ENCODE results near the gene RAB3GAP1.
"Not testable (repeated sequence)": the region's sequence is repeated elsewhere in the genome, so short reads cannot be mapped to it uniquely, and the experiment has no call there.

Gene RAB3GAP1

DNA sequence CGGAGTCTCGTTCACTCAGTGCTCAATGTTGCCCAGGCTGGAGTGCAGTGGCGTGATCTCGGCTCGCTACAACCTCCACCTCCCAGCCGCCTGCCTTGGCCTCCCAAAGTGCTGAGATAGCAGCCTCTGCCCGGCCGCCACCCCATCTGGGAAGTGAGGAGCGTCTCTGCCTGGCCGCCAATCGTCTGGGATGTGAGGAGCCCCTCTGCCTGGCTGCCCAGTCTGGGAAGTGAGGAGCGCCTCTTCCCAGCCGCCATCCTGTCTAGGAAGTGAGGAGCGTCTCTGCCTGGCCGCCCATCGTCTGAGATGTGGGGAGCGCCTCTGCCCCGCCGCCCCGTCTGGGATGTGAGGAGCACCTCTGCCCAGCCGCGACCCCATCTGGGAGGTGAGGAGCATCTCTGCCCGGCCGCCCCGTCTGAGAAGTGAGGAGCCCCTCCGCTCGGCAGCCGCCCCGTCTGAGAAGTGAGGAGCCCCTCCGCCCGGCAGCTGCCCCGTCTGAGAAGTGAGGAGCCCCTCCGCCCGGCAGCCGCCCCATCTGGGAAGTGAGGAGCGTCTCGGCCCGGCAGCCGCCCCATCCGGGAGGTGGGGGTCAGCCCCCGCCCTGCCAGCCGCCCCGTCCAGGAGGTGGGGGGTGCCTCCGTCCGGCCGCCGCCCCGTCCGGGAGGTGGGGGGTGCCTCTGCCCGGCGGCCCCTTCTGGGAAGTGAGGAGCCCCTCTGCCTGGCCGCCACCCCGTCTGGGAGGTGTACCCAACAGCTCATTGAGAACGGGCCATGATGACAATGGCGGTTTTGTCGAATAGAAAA, 53.6 kb downstream of the RAB3GAP1 start:
- not testable (repeated sequence) for DNase-seq (ENCODE audit: low spot score)

DNA sequence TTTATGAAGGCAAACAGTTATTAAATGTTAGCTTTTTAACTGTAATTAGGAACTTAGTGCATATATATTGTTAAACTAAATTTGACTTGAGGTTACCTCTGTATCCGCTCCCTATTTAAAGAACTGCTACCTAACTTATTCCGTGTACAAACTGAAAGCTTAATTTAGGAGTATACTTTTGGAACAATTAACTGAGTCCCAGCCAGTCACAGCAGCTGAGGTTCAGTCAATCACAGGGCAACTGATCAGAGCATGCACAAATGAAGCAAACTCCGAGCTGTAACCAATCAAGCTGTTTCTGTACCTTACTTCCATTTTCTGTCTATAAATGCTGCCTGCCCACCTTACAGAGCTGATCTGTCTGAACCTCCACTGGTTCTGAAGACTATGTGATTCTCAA, 61.2 kb downstream of the RAB3GAP1 start:
- no peak for DNase-seq (ENCODE audit: low spot score)

- DNase-seq (ENCODE audit: low spot score): no peak
Observed at GRCh38 chr2:135119582-135119981, 67.5 kb downstream of the RAB3GAP1 start.

- DNase-seq (ENCODE audit: low spot score): no peak
Observed at GRCh38 chr2:135121016-135121657, 69.0 kb downstream of the RAB3GAP1 start.

DNA sequence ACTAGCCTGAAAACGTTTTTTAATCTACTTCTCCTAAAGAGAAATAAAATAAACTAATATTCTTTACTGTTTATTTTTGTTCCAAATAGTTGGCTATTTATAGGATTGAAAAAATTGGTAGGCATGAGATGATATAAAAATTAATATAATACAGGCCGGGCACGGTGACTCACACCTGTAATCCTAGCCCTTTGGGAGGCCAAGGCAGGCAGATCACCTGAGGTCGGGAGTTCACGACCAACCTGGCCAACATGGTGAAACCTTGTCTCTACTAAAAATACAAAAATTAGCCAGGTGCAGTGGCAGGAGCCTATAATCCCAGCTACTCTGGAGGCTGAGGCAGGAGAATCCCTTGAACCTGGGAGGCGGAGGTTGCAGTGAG, 69.6 kb downstream of the RAB3GAP1 start:
- DNase-seq (ENCODE audit: low spot score): not testable (repeated sequence)

DNA sequence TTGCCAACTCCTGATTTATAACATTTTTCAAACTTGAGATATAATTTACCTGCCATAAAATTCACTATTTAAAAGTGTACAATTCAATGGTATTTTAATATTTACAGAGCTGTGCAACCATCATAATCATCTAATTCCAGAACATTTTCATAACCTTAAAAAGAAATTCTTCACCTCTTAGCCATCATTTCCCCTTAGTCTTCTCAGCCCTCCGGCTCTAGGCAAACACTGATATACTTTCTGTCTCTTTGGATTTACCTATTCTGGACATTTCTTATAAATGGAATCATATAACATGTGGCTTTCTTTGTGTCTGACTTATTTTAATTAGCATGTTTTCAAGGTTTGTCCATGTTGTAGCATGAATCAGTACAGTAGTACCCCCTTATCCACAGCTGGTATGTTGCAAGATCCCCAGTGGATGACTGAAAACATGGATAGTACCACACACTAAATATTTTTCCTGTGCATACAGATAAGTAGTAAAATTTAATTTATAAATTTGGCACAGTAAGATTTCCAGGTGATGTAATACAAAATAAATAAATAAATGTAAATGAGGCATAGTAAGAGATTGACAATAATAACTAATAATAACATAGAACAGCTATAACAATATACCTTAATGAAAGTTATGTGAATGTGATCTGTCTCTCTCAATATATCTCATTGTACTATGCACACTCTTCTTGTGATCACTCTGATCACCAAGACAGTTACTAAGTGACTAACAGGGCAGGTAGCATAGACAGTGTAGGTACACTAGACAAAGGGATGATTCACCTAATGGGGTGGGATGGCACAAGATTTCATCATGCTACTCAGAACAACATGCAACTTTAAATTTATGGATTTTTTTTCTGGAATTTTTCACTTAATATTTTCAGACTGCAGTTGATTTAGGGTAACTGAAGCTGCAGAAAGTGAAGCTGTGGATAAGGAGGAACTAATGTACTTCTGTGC, 73.1 kb downstream of the RAB3GAP1 start:
- DNase-seq (ENCODE audit: low spot score): no peak

- no peak for DNase-seq (ENCODE audit: low spot score)
Observed at GRCh38 chr2:135125940-135126339, 73.8 kb downstream of the RAB3GAP1 start.

DNA sequence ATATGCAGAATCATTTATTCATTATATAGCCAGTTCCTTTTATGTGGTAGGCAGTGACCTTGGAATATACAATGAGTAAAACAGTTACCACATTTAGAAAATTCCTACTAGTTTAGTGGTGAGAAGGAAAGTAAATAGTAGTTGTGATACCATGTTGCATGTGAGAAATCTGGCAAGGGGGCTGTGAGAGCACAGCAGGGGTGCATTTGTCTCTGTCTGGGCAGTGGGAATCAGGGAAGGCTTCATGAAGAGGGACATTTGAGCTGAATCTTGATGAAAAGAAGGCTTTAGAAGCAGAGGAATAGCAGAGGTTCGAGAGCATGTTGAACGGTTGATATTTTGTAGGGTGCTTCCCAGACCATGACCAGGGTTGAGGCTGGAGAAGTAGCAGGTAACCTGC, 78.7 kb downstream of the RAB3GAP1 start:
- DNase-seq (ENCODE audit: low spot score): no peak

- DNase-seq (ENCODE audit: low spot score): no peak
Observed at GRCh38 chr2:135132314-135132713, 80.2 kb downstream of the RAB3GAP1 start.

DNA sequence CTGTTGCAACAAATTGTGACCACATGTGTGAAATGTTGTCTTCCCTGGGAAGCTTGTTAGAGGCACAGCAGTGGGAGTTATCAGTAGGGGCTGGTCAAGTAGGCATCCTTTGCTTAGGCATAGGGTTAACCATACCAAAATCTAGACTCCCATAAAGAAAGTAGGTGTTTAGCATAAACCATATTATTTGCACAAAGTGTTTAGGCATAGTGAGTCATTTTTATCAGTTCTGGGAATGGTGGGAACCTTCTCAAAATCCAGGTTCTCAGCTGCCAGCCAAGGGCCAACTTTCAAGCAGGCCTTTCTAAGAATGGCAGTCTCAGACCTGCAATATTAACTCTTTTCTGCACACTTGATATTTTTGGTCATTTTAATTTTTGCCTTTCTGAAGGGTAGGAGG, 88.5 kb downstream of the RAB3GAP1 start:
- DNase-seq (ENCODE audit: low spot score): no peak

DNA sequence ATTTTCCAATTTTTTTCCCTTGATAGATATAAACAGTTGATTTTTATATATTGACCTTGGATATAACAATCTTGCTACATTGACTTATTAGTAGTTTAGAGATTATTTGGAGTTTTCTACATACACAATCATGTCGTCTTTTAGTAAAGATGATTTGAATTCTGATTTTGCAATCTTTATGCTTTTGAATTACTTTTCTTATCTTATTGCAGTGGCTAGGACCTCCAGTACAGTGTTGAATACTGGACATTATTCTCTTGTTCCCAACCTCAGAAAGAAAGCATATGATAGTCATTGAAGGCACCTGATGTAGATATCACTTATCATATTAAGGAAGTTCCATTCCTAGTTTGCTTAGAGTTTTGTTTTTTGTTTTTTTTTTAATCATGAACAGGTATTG, 90.2 kb downstream of the RAB3GAP1 start:
- no peak for DNase-seq (ENCODE audit: low spot score)

DNA sequence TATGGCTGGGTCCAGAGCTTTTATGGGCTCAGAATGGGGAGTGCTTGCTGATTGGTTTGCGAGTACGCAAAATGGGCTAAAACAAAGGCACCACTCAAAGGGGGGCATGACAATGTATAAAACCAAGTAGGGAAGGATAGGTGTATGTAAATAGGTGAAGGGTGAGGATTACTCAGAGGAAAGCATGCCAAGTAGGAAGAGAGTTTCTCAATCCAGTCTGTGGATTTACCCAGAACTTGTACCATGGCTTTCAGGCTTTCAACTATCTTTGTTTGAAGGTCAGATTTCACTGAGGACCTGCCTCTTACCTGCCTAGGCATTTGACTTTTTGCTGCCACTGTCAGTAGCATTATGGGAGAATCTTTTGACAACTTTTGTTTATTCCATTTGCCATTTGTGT, 92.3 kb downstream of the RAB3GAP1 start:
- no peak for DNase-seq (ENCODE audit: low spot score)

DNA sequence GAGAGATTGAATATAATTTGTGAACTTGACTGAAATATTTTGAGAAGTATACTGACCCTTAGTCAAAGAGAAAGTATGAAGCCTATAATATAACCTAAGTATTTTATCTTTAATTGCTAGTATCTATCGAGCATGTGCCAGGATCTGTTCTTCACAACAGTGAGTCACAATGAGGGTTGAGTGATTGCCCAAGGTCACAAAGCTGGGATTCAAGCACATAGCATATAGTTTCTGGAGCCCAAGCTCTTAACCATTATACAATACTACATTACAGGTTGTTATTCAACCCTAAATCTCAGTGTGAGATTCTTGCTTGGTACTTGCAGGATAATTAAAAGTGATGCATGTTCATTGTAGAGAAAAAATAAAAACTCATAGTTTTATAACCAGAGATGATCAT, 97.2 kb downstream of the RAB3GAP1 start:
- DNase-seq (ENCODE audit: low spot score): no peak

GRCh38 chr2:135150725-135151124, 98.6 kb downstream of the RAB3GAP1 start:
- DNase-seq (ENCODE audit: low spot score): no peak

GRCh38 chr2:135151615-135152014, 99.5 kb downstream of the RAB3GAP1 start:
- DNase-seq (ENCODE audit: low spot score): no peak

- no peak for DNase-seq (ENCODE audit: low spot score)
Observed at GRCh38 chr2:135152361-135152760, 100.3 kb downstream of the RAB3GAP1 start.

DNA sequence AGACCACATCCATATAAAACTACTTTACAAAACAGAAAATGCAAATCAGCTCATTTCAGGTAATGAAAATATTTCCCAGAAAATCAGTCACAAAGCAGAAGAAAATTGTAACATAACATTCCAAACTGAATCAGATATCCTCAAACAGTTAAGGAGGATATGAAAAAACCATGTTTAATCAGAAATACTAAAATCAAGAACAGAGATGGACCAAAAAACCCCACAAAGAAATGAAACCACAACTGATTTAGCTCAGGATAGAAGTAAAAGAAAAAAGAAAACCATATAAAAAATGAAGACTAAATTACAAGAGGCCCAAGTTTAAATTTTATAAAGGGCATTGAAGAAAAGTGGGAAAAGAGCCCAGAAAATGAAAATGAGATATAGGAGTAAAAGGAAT, 102.9 kb downstream of the RAB3GAP1 start:
- DNase-seq (ENCODE audit: low spot score): no peak

GRCh38 chr2:135157856-135158255, 105.8 kb downstream of the RAB3GAP1 start:
- no peak for DNase-seq (ENCODE audit: low spot score)

DNA sequence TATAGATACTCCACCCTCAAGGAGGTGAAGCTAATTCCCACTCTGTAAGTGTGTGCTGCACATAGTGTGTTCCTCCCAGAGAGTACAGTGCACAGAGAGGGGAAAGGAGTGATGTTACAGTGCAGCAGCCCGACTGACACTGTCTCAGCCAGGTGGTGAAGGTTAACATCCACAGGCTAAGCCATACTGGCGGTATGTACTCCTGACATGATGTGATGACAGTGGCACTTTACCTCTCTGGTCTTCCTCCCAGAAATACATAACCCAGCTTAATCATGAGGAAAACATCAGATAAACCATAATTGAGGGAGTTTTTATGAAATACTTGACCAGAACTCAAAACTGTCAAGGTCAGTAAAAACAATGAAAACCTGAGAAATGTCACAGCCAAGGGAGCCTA, 107.1 kb downstream of the RAB3GAP1 start:
- DNase-seq (ENCODE audit: low spot score): no peak

GRCh38 chr2:135162377-135162776, 110.3 kb downstream of the RAB3GAP1 start:
- DNase-seq (ENCODE audit: low spot score): no peak

DNA sequence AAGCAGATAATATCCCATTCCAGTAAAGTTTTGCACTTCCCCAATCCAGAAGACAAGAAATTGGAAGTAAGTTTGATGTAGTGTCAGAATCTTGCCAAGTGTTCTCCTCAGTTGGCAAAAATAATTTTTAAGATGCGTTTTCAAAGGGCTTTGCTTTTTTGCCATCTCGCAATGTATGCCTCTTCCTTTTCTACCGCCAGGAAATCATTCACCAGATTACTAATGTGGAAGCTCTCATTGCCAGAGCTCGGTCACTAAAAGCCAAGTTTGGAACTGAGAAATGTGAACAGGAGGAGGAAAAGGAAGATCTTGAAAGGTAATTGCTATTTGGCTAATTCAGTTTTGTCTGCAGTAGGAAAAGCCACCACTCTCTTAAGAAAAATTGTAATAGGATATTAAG, 110.7 kb downstream of the RAB3GAP1 start:
- no peak for DNase-seq (ENCODE audit: low spot score)

DNA sequence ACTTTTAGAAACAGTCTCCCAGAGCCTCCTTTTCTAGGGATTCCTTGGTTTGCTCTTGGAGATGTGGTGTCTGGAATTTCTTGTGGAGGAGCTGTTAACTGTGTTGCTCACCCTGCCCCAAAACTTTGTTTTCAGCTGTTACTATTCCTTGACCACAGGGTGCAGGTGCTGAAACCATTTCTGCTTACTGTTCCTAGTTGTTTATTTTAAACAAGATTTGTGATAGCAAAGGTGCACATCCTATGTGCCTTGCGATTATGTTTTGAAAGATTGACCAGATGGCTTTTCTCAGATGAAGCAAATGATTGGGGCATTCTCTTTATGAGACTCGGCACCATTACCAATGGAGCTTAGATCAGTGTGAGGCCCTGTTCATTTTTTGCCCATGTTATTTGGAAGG, 111.2 kb downstream of the RAB3GAP1 start:
- no peak for DNase-seq (ENCODE audit: low spot score)

DNA sequence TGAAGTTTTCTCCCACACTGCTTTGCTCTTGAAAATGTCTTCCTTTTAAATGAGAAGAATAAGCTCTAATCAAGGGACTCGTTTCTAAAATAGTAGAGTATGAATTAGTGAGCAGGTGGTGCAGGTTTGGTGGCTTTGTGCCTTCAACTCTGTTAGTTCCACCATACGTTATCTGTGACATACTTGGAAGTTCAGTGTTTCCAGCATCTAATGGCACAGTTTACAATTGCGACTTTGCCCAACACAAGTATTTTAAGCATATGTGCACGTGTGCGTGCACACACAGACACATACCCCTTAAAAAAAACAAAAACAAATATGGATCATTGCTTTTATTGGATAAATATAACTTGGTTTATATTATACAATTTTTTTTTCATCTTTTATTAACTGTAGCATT, 111.8 kb downstream of the RAB3GAP1 start:
- no peak for DNase-seq (ENCODE audit: low spot score)

Measured in COLO829 (cell line).